HepG2 (cell line): ENCODE measurements around the gene ANKRD39. TPM values are rescaled to one million over a fixed set of nuclear protein-coding genes. Genes with fewer than 3 reads are reported as not detected.

Source experiments
- ARID4A ChIP-seq: sonication (generic); formaldehyde crosslinking; IDR thresholded peaks from 2 replicates; pipeline ENCODE4 v1.5.0; 2020; ENCODE audit warnings: mild to moderate bottlenecking, missing genetic modification reagents, borderline replicate concordance
- ELF3 ChIP-seq: IDR thresholded peaks from 2 replicates; pipeline ENCODE4 v1.6.1; 2016; ENCODE audit warnings: missing genetic modification reagents, missing compliant biosample characterization
- HNRNPLL ChIP-seq: fragments of 200-400 bp; formaldehyde crosslinking; IDR thresholded peaks from 2 replicates; pipeline ENCODE4 v1.6.1; 2017; ENCODE audit warnings: mild to moderate bottlenecking, low read depth, low read length; ENCODE audit not compliant: poor library complexity, severe bottlenecking
- MAZ ChIP-seq, 2 experiments: sonication (generic) in 1 of 2; formaldehyde crosslinking in 1 of 2; IDR thresholded peaks; 2 replicates each; pipeline versions ENCODE4 v1.5.0 to v1.6.1; 2012 to 2020; ENCODE audit warnings: low read depth in 2 of 2, mild to moderate bottlenecking in 2 of 2, borderline replicate concordance in 1 of 2, improper control_type of control experiment in 1 of 2, low read length in 1 of 2, missing genetic modification reagents in 1 of 2, moderate library complexity in 1 of 2
- SCMH1 ChIP-seq: sonication (generic); formaldehyde crosslinking; IDR thresholded peaks from 2 replicates; pipeline ENCODE4 v1.9.0; 2021; ENCODE audit warnings: missing genetic modification reagents, mild to moderate bottlenecking, borderline replicate concordance
- THAP9 ChIP-seq: sonication (generic); formaldehyde crosslinking; IDR thresholded peaks from 2 replicates; pipeline ENCODE4; 2020; ENCODE audit warnings: missing genetic modification reagents, mild to moderate bottlenecking, borderline replicate concordance
- XRCC5 ChIP-seq: fragments of 200-400 bp; formaldehyde crosslinking; optimal IDR thresholded peaks from 2 replicates; pipeline ENCODE3; 2017; ENCODE audit warnings: mild to moderate bottlenecking, low read length
- ZBTB20 ChIP-seq: sonication (generic); formaldehyde crosslinking; IDR thresholded peaks from 2 replicates; pipeline ENCODE4 v1.8.1; 2023; ENCODE audit warnings: missing genetic modification reagents, low read depth, mild to moderate bottlenecking, borderline replicate concordance
- ZBTB7A ChIP-seq: sonication (generic); formaldehyde crosslinking; IDR thresholded peaks from 2 replicates; pipeline ENCODE4 v1.8.0; 2022; ENCODE audit warnings: mild to moderate bottlenecking, missing genetic modification reagents
- ZNF180 ChIP-seq: sonication (generic); formaldehyde crosslinking; IDR thresholded peaks from 2 replicates; pipeline ENCODE4 v1.4.0; 2020; ENCODE audit warnings: low read depth, missing genetic modification reagents, borderline replicate concordance
- ZNF33A ChIP-seq: sonication (generic); formaldehyde crosslinking; IDR thresholded peaks from 2 replicates; pipeline ENCODE4 v1.5.1; 2020; ENCODE audit warnings: missing genetic modification reagents, mild to moderate bottlenecking, moderate library complexity, borderline replicate concordance
- ZNF383 ChIP-seq: sonication (generic); formaldehyde crosslinking; IDR thresholded peaks from 2 replicates; pipeline ENCODE4 v1.4.0; 2020; ENCODE audit warnings: missing genetic modification reagents, mild to moderate bottlenecking, borderline replicate concordance
- ZNF530 ChIP-seq: sonication (generic); formaldehyde crosslinking; IDR thresholded peaks from 2 replicates; pipeline ENCODE4 v1.5.0; 2020; ENCODE audit warnings: low read depth, mild to moderate bottlenecking, missing genetic modification reagents
- polyA plus RNA-seq, 8 experiments: library from polyadenylated mRNA; depleted of rRNA in 3 of 8; stranded (reverse) in 7 of 8; unstranded in 1 of 8; fragments of >200 nt; fragmentation: Illumina TruSeq in 4 of 8; extraction: Trizol in 4 of 8; gene quantifications; 2 replicates each; pipeline versions ENCODE4 v1.2.1 to v1.2.3, GENCODE V29; 2011 to 2016; ENCODE audit warnings: low read depth in 4 of 8, missing spikeins in 1 of 8, mixed read lengths in 1 of 8; ENCODE audit not compliant: insufficient read depth in 1 of 8
- total RNA-seq, 5 experiments: library from RNA; depleted of rRNA; stranded (reverse); fragments of >200 nt; fragmentation: Illumina TruSeq; extraction: Trizol; gene quantifications; 2 replicates each; pipeline ENCODE4 v1.2.3, GENCODE V29; 2016; ENCODE audit warnings: low read depth in 1 of 5
- TF ChIP-seq, protein P1 (sequence below): sonication (generic); formaldehyde crosslinking; IDR thresholded peaks from 2 replicates; pipeline ENCODE4 v1.5.0; 2020; ENCODE audit warnings: missing genetic modification reagents
- TF ChIP-seq, protein P2 (sequence below): sonication (generic); formaldehyde crosslinking; conservative IDR thresholded peaks from 2 replicates; pipeline ENCODE4 v1.8.0; 2022; ENCODE audit warnings: mild to moderate bottlenecking, moderate library complexity, missing genetic modification reagents
- TF ChIP-seq, protein P3 (sequence below): sonication (generic); formaldehyde crosslinking; IDR thresholded peaks from 2 replicates; pipeline ENCODE4 v1.5.0; 2020; ENCODE audit warnings: missing genetic modification reagents

ANKRD39 gene
- total and polyA plus RNA-seq, 2 of the 13 experiments (the other 11 are each of a cell fraction or from before 2014, with no cell fraction given) = 23.2 to 24.8 TPM

DNA sequence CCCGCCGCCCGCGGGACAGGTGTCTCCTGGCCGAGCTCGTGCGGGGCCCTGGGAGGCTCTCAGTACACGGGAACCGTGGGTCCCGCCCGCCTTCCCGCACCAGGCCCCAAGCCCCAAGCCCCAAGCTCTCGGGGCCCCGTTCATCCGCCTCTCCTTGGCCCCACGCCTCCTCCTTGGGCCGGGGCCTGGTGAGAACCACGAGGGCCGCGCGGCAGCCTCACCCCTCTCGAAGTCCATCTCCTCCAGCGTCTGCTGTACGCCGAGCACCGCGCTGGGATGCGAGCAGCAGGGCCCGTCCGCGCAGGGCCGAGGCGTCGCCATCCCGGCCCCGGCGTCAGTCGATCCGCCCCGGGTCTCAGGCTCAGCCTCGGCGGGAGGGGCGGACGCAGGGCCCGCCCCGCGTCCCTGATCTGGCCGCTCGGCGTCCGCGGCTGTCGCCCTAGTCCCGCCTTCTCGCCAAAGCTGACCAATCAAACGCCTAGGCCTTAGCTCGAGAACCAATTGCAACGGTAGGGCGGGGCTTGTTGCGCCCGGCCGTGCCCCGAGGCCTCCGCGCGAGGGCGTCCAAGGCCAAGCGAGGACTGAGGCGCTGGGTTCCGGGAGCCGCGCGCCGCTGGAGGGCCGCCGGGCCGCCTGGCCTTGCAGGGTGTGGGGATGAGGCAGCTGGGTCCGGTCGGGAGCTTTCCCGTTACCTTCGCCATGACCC, at the start of gene ANKRD39 (continued):
- TF ChIP-seq, protein P1, sequence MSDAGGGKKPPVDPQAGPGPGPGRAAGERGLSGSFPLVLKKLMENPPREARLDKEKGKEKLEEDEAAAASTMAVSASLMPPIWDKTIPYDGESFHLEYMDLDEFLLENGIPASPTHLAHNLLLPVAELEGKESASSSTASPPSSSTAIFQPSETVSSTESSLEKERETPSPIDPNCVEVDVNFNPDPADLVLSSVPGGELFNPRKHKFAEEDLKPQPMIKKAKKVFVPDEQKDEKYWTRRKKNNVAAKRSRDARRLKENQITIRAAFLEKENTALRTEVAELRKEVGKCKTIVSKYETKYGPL (CRISPR knock-in tag) = no peak; the same call in 1 of the 2 replicates
- TF ChIP-seq THAP9 (CRISPR knock-in tag) (no peak), ZNF33A (CRISPR knock-in tag) (no peak), XRCC5 (peak; percentile 94), ZNF383 (CRISPR knock-in tag) (peak; percentile 97; the same call in 1 of the 2 replicates), ZBTB7A (CRISPR knock-in tag) (peak; percentile 63; the same call in 1 of the 2 replicates), ZNF180 (CRISPR knock-in tag) (peak; percentile 37; the same call in 1 of the 2 replicates), HNRNPLL (peak; percentile 70), ZNF530 (no peak), ARID4A (CRISPR knock-in tag) (peak; percentile 89; the same call in 1 of the 2 replicates), ZBTB20 (CRISPR knock-in tag) (peak; percentile 75; the same call in 1 of the 2 replicates), MAZ (IDR thresholded peaks at IDR 0.05; ENCODE audit: borderline replicate concordance, low read depth, low read length) (peak; percentile 84), MAZ (CRISPR knock-in tag; IDR thresholded peaks at IDR 0.05; ENCODE audit: low read depth) (peak; percentile 97), ELF3 (CRISPR knock-in tag) (peak; percentile 73), SCMH1 (CRISPR knock-in tag) (no peak)
- TF ChIP-seq, protein P2, sequence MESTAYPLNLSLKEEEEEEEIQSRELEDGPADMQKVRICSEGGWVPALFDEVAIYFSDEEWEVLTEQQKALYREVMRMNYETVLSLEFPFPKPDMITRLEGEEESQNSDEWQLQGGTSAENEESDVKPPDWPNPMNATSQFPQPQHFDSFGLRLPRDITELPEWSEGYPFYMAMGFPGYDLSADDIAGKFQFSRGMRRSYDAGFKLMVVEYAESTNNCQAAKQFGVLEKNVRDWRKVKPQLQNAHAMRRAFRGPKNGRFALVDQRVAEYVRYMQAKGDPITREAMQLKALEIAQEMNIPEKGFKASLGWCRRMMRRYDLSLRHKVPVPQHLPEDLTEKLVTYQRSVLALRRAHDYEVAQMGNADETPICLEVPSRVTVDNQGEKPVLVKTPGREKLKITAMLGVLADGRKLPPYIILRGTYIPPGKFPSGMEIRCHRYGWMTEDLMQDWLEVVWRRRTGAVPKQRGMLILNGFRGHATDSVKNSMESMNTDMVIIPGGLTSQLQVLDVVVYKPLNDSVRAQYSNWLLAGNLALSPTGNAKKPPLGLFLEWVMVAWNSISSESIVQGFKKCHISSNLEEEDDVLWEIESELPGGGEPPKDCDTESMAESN (CRISPR knock-in tag) = peak; percentile 94
- TF ChIP-seq, protein P3, sequence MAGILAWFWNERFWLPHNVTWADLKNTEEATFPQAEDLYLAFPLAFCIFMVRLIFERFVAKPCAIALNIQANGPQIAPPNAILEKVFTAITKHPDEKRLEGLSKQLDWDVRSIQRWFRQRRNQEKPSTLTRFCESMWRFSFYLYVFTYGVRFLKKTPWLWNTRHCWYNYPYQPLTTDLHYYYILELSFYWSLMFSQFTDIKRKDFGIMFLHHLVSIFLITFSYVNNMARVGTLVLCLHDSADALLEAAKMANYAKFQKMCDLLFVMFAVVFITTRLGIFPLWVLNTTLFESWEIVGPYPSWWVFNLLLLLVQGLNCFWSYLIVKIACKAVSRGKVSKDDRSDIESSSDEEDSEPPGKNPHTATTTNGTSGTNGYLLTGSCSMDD = peak; percentile 68; the same call in 1 of the 2 replicates
